Heart right ventricle (tissue), 16 donors: ENCODE results near the gene MIR17HG. TPM values are rescaled to one million over a fixed set of nuclear protein-coding genes. Genes with fewer than 3 reads are reported as not detected.

Source experiments
- ATAC-seq, 8 donors: fragments of 200-7000 bp; cut with Tn5 transposase; one replicate each; pipeline ENCODE4 v1.9.1; 2020; ENCODE audit warnings: mild to moderate bottlenecking in 8 of 8, moderate library complexity in 8 of 8, moderate number of reproducible peaks in 1 of 8
- DNase-seq, 2 donors: peaks; one replicate each; pipeline ENCODE4 v3.0.0-alpha.2; 2020
- H3K27ac ChIP-seq, 10 donors: fragments of 200-600 bp; sonication (generic) in 2 of 10; one replicate each; pipeline versions ENCODE4 v1.5.0 to v1.8.0; 2020 to 2022; ENCODE audit warnings: mild to moderate bottlenecking in 3 of 10
- H3K27me3 ChIP-seq, 7 donors: fragments of 200-600 bp; one replicate each; pipeline ENCODE4 v1.8.0; 2021 to 2022; ENCODE audit warnings: mild to moderate bottlenecking in 2 of 7
- H3K36me3 ChIP-seq, 9 donors: fragments of 200-600 bp; sonication (generic) in 1 of 9; one replicate each; pipeline versions ENCODE4 v1.5.0 to v1.8.0; 2020 to 2022; ENCODE audit warnings: mild to moderate bottlenecking in 2 of 9
- H3K4me1 ChIP-seq, 9 donors: fragments of 200-600 bp; sonication (generic) in 1 of 9; one replicate each; pipeline versions ENCODE4 v1.5.0 to v1.8.0; 2020 to 2022; ENCODE audit warnings: mild to moderate bottlenecking in 4 of 9
- H3K4me3 ChIP-seq, 10 donors: fragments of 200-600 bp; sonication (generic) in 2 of 10; one replicate each; pipeline versions ENCODE4 v1.5.0 to v1.8.0; 2020 to 2022; ENCODE audit warnings: mild to moderate bottlenecking in 7 of 10, moderate library complexity in 2 of 10
- H3K9me3 ChIP-seq, 11 donors: fragments of 200-600 bp in 10 of 11; sonication (generic) in 2 of 11; one replicate each; pipeline versions ENCODE4 v1.5.0 to v1.8.0; 2013 to 2022; ENCODE audit warnings: mild to moderate bottlenecking in 2 of 11, control low read depth in 1 of 11, moderate library complexity in 1 of 11
- CTCF ChIP-seq, 9 donors: fragments of 200-600 bp; sonication (generic) in 2 of 9; IDR thresholded peaks; one replicate each; pipeline versions ENCODE4 v1.5.0 to v1.8.0; 2021 to 2022; ENCODE audit warnings: antibody characterized with exemption in 9 of 9, mild to moderate bottlenecking in 5 of 9, moderate library complexity in 1 of 9
- WGBS, 2 donors: extraction: QIAGEN DNeasy Blood & Tissue Kit; methylation state at CpG; one replicate each; pipeline ENCODE4 v1.1.7; 2013; ENCODE audit warnings: inconsistent platforms in 1 of 2; 5-methylcytosine and 5-hydroxymethylcytosine counted together
- intact Hi-C, 10 donors: fragments of 100-400 bp; cut with DNase I; formaldehyde crosslinking; loops; one replicate each; pipeline versions ENCODE4 v1.11.1 to v1.14.2; 2022
- polyA plus RNA-seq, 2 donors: library from polyadenylated mRNA; stranded (reverse); fragments of 200-250 nt; gene quantifications; one replicate each; pipeline ENCODE4 v1.2.3, GENCODE V29; 2013
- total RNA-seq, 10 donors: library from RNA; stranded (reverse); fragmentation: NEBNext Ultra II Directional in 3 of 10; extraction: Animal tissue kit (Norgen Biotek cat#: 25700) in 3 of 10; gene quantifications; one replicate each; pipeline versions ENCODE4 v1.2.1 to v1.2.4, GENCODE V29; 2021 to 2023
- donor health status: Arrhythmogenic right ventricular cardiomyopathy.
- donor health status: ischemic (EF 13 %, LVEDD 7.1; RV severe dilation, severe dysfunction).
- donor health status: healthy with polysubstance abuse.
- donor health status: DM: no; HTN: yes; CAD: no.
- donor health status: DM: no; HTN: no; CAD: no.
- donor health status: ischemic (EF 25% LVEDD 6.9; RV normal size, moderate dysfunction).
- donor health status: ischemic (EF 25% LVEDD 5.7; RV mildly dilated, moderate dysfunction).
- donor health status: healthy.
- donor health status: DM: yes; HTN: yes; CAD: no.
- donor health status: Ischemic cardiomyopathy.
- donor health status: ischemic (EF 35%, LVEDD 5.7; RV mildly dilated, moderate dysfunction).
- donor health status: nonischemic (EF 11% LVEDD 7.7; RV severe dilation, severe dysfunction).
- donor health status: DM: yes; HTN: yes; CAD: no.
- donor health status: PGD.
- donor health status: ischemic (EF 29% LVEDD 5.4; RV normal size, mild dysfunction).
- donor health status: nonischemic (EF 23%, LVEDD 6.1; RV moderate dilation, normal function).

MIR17HG gene
- total and polyA plus RNA-seq, 12 donors: 0.41 to 5.0 (median 1.1) TPM

DNA sequence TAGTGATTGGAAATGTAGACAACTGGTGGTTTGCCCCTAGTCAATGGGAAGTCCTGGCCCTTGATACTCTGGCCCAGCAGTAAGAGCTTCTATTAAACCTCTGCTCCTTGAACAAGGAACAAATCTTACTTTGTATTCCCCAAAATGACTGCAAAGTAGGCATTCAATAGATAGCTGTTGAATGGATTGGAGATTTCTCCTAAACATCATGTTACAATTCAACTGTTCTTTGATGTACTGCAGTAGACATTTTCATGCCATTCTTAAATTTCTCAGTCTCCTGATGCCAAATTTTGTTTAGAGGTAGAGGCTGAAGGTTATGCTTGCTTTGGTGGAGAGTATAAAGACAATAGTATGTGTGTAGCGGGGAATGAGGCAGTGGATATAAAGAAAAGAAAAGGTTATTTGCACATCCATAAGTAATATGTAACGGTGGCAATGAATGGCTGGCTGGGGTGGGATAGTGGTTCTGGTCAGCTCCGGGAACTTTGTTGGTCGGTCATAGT is 12.8 kb downstream of the MIR17HG start:
- Histone ChIP-seq H3K27ac (no peak overlapping the region), H3K4me3 (no peak overlapping the region), H3K9me3 (no peaks in the 10 kb centered on the region), H3K36me3 (peaks cover 0 to 24% (median 0%) of the 10 kb centered on the region in 9 donors), H3K27me3 (no peaks in the 10 kb centered on the region), H3K4me1 (no peaks in the 10 kb centered on the region)
- WGBS, 2 donors: 92 to 93% methylated on average over 4 of the region's 4 CpGs
- intact Hi-C loops: no loop called here
- no peak for DNase-seq
- no peak for ATAC-seq
- TF ChIP-seq CTCF (IDR thresholded peaks at IDR 0.05): no peak

GRCh38 chr13:91361755-91362271 is 14.3 kb downstream of the MIR17HG start:
- no peak for TF ChIP-seq CTCF (IDR thresholded peaks at IDR 0.05)
- Histone ChIP-seq H3K27me3 (no peaks in the 10 kb centered on the region), H3K9me3 (no peaks in the 10 kb centered on the region), H3K27ac (no peak overlapping the region), H3K4me3 (no peak overlapping the region), H3K4me1 (no peaks in the 10 kb centered on the region), H3K36me3 (peaks cover 0 to 8% (median 0%) of the 10 kb centered on the region in 9 donors)
- DNase-seq (no peak), ATAC-seq (no peak)
- 98 to 99% methylated on average over 1 of the region's 1 CpG for WGBS, 2 donors
- intact Hi-C loops: no loop called here

GRCh38 chr13:91362908-91363307 is 15.4 kb downstream of the MIR17HG start:
- intact Hi-C loops: no loop called here
- 93 to 96% methylated on average over 1 of the region's 1 CpG for WGBS, 2 donors
- ATAC-seq: no peak

GRCh38 chr13:91368101-91368500 is 20.6 kb downstream of the MIR17HG start:
- Histone ChIP-seq H3K4me3 (no peak overlapping the region), H3K27me3 (no peaks in the 10 kb centered on the region), H3K27ac (no peak overlapping the region), H3K36me3 (no peaks in the 10 kb centered on the region), H3K4me1 (no peaks in the 10 kb centered on the region), H3K9me3 (no peaks in the 10 kb centered on the region)
- no peak for TF ChIP-seq CTCF (IDR thresholded peaks at IDR 0.05)
- ATAC-seq: no peak
- no peak for DNase-seq
- 56 to 100% methylated on average over 1 of the region's 1 CpG for WGBS, 2 donors
- intact Hi-C loops: no loop called here

More at GRCh38 chr13:91362908-91363307, 15.4 kb downstream of the MIR17HG start:
- no peak for TF ChIP-seq CTCF (IDR thresholded peaks at IDR 0.05)
- H3K27ac ChIP-seq: no peak overlapping the region
- no peaks in the 10 kb centered on the region for H3K9me3 ChIP-seq
- H3K36me3 ChIP-seq: no peaks in the 10 kb centered on the region
- H3K27me3 ChIP-seq: no peaks in the 10 kb centered on the region
- H3K4me3 ChIP-seq: no peak overlapping the region
- H3K4me1 ChIP-seq: no peaks in the 10 kb centered on the region
- DNase-seq: no peak
